B cell (primary cell): ENCODE measurements around the gene RPL19. TPM values are rescaled to one million over a fixed set of nuclear protein-coding genes. Genes with fewer than 3 reads are reported as not detected.
A peak's percentile ranks its signal among the peaks of the same experiment; 100 is the strongest.

Experiments used
- ATAC-seq: fragments of 200-7000 bp; cut with Tn5 transposase; one replicate; pipeline ENCODE4 v1.10.0; 2021; ENCODE audit warnings: low read depth, mild to moderate bottlenecking, moderate number of reproducible peaks, moderate library complexity
- CTCF ChIA-PET: fragments of 350-600 bp; sonication (Branson Sonifier 250); formaldehyde crosslinking; loops from one replicate; lab custom pipeline; 2021; ENCODE audit warnings: antibody characterized with exemption, inconsistent platforms; lab: Charles Lee
- POLR2A ChIA-PET: fragments of 350-600 bp; sonication (Branson Sonifier 250); formaldehyde crosslinking; loops from one replicate; lab custom pipeline; 2021; ENCODE audit warnings: antibody characterized with exemption; lab: Charles Lee
- DNase-seq: peaks from one replicate; pipeline ENCODE4 v3.0.0; 2013
- H2AFZ ChIP-seq: 2 replicates; pipeline ENCODE4 v1.6.1; 2012; ENCODE audit warnings: mild to moderate bottlenecking, low read depth, low read length; ENCODE audit not compliant: insufficient read depth, poor library complexity, severe bottlenecking
- H3K27ac ChIP-seq, 2 donors: 1 replicate in 1 of 2; 2 replicates in 1 of 2; pipeline ENCODE4 v1.5.1; 2012 to 2013; ENCODE audit warnings: low read length in 2 of 2, mild to moderate bottlenecking in 2 of 2, moderate library complexity in 1 of 2
- H3K27me3 ChIP-seq, 4 experiments: fragments of 200-600 bp in 1 of 4; sonication (generic) in 1 of 4; replicated peaks in 1 of 4; 1 replicate in 2 of 4; 2 replicates in 2 of 4; pipeline versions ENCODE4 v1.6.1 to v1.7.0; 2013 to 2016; ENCODE audit warnings: low read length in 3 of 4, mild to moderate bottlenecking in 2 of 4, mixed read lengths in 1 of 4, moderate library complexity in 1 of 4; ENCODE audit not compliant: insufficient read depth in 4 of 4, control insufficient read depth in 3 of 4; ENCODE audit errors: control extremely low read depth in 1 of 4
- H3K36me3 ChIP-seq, 2 experiments: replicated peaks in 1 of 2; 1 replicate in 1 of 2; 2 replicates in 1 of 2; pipeline versions ENCODE4 v1.6.1 to v1.7.1; 2013; ENCODE audit warnings: low read length in 1 of 2; ENCODE audit not compliant: insufficient read depth in 2 of 2, control insufficient read depth in 1 of 2; ENCODE audit errors: control extremely low read depth in 1 of 2, extremely low read depth in 1 of 2
- H3K4me1 ChIP-seq, 2 donors: fragments of 200-600 bp in 1 of 2; sonication (generic) in 1 of 2; 1 replicate in 1 of 2; 2 replicates in 1 of 2; pipeline versions ENCODE4 v1.5.1 to v1.6.1; 2013 to 2017; ENCODE audit warnings: low read length in 2 of 2; ENCODE audit not compliant: control insufficient read depth in 2 of 2, insufficient read depth in 2 of 2
- H3K4me2 ChIP-seq: replicated peaks from 2 replicates; pipeline ENCODE3; 2012; ENCODE audit warnings: mild to moderate bottlenecking, low read depth, low read length; ENCODE audit not compliant: poor library complexity, severe bottlenecking
- H3K4me3 ChIP-seq, 5 experiments: fragments of 200-600 bp in 1 of 5; sonication (generic) in 1 of 5; 1 replicate in 3 of 5; 2 replicates in 2 of 5; pipeline versions ENCODE4 v1.5.1 to v1.7.0; 2011 to 2016; ENCODE audit warnings: low read length in 4 of 5, mild to moderate bottlenecking in 4 of 5, low read depth in 2 of 5, control low read depth in 1 of 5, moderate library complexity in 1 of 5; ENCODE audit not compliant: insufficient read depth in 1 of 5; ENCODE audit errors: control extremely low read depth in 1 of 5, extremely low read depth in 1 of 5
- H3K79me2 ChIP-seq: fragments of 200-600 bp; sonication (generic); one replicate; pipeline ENCODE4 v1.6.0; 2016; ENCODE audit warnings: low read length; ENCODE audit not compliant: control insufficient read depth, insufficient read depth
- H3K9ac ChIP-seq: fragments of 200-600 bp; sonication (generic); 2 replicates; pipeline ENCODE4 v1.6.1; 2017; ENCODE audit warnings: mild to moderate bottlenecking, low read length, moderate library complexity
- H3K9me3 ChIP-seq, 3 donors: one replicate each; pipeline versions ENCODE4 v1.6.1 to v1.7.1; 2013; ENCODE audit warnings: low read length in 2 of 3; ENCODE audit not compliant: control insufficient read depth in 2 of 3, insufficient read depth in 1 of 3; ENCODE audit errors: control extremely low read depth in 1 of 3
- H4K20me1 ChIP-seq: 2 replicates; pipeline ENCODE4 v1.6.0; 2012; ENCODE audit warnings: mild to moderate bottlenecking, low read length; ENCODE audit not compliant: insufficient read depth, control insufficient read depth, poor library complexity, severe bottlenecking
- H3K27ac Mint-ChIP-seq: one replicate; pipeline ENCODE4 v1.8.0; 2021; ENCODE audit warnings: mixed read lengths
- H3K27me3 Mint-ChIP-seq: one replicate; pipeline ENCODE4 v1.8.0; 2021; ENCODE audit warnings: mixed read lengths
- H3K4me1 Mint-ChIP-seq: one replicate; pipeline ENCODE4 v1.8.0; 2021; ENCODE audit warnings: mixed read lengths
- H3K4me3 Mint-ChIP-seq: one replicate; pipeline ENCODE4 v1.8.0; 2021; ENCODE audit warnings: mixed read lengths
- H3K9me3 Mint-ChIP-seq: one replicate; pipeline ENCODE4 v1.8.0; 2022; ENCODE audit warnings: mixed read lengths; ENCODE audit not compliant: insufficient read depth
- EZH2 ChIP-seq: IDR thresholded peaks from 2 replicates; pipeline ENCODE4 v1.6.1; 2012; ENCODE audit warnings: borderline replicate concordance, low read depth, mild to moderate bottlenecking, moderate library complexity, low read length; ENCODE audit not compliant: insufficient read depth, poor library complexity, severe bottlenecking
- WGBS: methylation state at CpG from one replicate; pipeline ENCODE4 v1.1.5; 2013; ENCODE audit warnings: missing lambda C conversion rate; ENCODE audit not compliant: insufficient coverage; 5-methylcytosine and 5-hydroxymethylcytosine counted together
- intact Hi-C: fragments of 100-400 bp; cut with micrococcal nuclease; formaldehyde crosslinking; loops from one replicate; pipeline ENCODE4 v1.10.0; 2022
- polyA minus RNA-seq: library from RNA; depleted of rRNA, polyadenylated mRNA; stranded (reverse); fragments of >200 nt; gene quantifications from 2 replicates; pipeline ENCODE4 v1.2.3, GENCODE V29; 2012
- polyA plus RNA-seq: library from polyadenylated mRNA; depleted of rRNA; stranded (reverse); fragments of >200 nt; gene quantifications from 2 replicates; pipeline ENCODE4 v1.2.3, GENCODE V29; 2012
- total RNA-seq, 2 donors: library from RNA; stranded (reverse); fragments of 120-200 nt in 1 of 2; gene quantifications; 1 replicate in 1 of 2; 2 replicates in 1 of 2; pipeline versions ENCODE4 v1.2.3 to v1.2.4, GENCODE V29; 2013 to 2022
- TF ChIP-seq, protein P1 (sequence below): fragments of 200-600 bp; IDR thresholded peaks from one replicate; pipeline ENCODE4 v1.8.0; 2022; ENCODE audit warnings: antibody characterized with exemption, mild to moderate bottlenecking

Gene RPL19
- total RNA-seq, result 3,013 and 3,233 TPM in 2 replicates
- total RNA-seq (2013), result 6,560 TPM
- polyA plus RNA-seq, result 3,041 and 3,552 TPM in 2 replicates
- polyA minus RNA-seq, result 2,838 and 3,421 TPM in 2 replicates

DNA sequence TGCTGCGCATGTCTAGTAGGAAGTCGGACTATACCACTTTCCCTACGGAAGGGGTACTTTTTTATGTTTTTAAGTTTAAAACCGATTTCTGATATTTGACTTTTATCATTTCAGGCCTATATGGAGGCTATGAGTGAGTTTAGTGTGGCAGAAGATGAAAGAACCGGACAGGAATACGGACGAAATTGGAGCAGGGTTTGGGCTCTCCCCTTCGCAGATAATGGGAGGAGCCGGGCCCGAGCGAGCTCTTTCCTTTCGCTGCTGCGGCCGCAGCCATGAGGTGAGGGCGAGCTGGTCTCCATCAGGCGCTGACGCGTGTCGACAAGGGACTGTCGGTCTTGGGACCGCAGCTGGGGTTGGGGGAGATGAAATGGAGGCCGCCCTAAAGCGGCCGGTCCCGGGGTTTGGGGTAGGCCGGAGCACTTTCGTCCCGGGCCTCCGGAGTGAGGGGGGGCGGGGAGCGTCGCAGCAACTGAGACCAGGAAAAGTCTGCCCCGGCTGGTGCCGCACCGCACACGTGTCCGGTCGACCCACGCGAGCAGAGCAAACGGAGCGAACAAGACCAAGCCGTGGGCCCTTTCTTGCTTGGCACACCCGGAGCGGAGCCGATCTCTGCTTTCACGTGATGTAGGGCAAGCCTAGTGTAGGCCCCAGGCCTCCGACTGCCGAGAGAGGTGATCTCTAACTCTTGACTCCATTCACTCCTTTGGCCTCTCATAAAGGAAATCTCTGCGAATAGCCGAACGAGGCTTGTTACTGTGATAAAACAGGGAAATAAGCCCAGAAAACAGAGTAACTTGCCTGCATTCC is at the start of gene RPL19:
TSS of gene RPL19 (plus strand) at position 214 of the 810 bp plus-strand sequence. CDS start at position 276, 62 bp downstream.
- ChIA-PET POLR2A (interaction anchor here (0.6 to 1.9 kb wide), 16 partner anchors 9 to 530 kb away, joined by 3 to 19 read pairs (median 5); partner anchors contain the start of genes CDK12, LASP1, MIEN1 and RPL23), CTCF (interaction anchor here (1.0 to 18.9 kb wide), 8 partner anchors 9 to 217 kb away, joined by 3 to 707 read pairs (median 11); no protein-coding TSS in a partner anchor)
- Mint-ChIP-seq H3K27me3 (no peaks in the 10 kb centered on the region), H3K27ac (peak within 1 kb of the TSS; percentile 100), H3K4me3 (peak within 1 kb of the TSS; percentile 89), H3K9me3 (no peaks in the 10 kb centered on the region), H3K4me1 (peaks cover 57% of the 10 kb centered on the region)
- WGBS, result under 1% methylated on average over 40 of the region's 52 CpGs
- H3K4me3 ChIP-seq, result peak within 1 kb of the TSS; percentile 78 to 100 (median 95)
- TF ChIP-seq EZH2, result no peak
- TF ChIP-seq, protein P1, sequence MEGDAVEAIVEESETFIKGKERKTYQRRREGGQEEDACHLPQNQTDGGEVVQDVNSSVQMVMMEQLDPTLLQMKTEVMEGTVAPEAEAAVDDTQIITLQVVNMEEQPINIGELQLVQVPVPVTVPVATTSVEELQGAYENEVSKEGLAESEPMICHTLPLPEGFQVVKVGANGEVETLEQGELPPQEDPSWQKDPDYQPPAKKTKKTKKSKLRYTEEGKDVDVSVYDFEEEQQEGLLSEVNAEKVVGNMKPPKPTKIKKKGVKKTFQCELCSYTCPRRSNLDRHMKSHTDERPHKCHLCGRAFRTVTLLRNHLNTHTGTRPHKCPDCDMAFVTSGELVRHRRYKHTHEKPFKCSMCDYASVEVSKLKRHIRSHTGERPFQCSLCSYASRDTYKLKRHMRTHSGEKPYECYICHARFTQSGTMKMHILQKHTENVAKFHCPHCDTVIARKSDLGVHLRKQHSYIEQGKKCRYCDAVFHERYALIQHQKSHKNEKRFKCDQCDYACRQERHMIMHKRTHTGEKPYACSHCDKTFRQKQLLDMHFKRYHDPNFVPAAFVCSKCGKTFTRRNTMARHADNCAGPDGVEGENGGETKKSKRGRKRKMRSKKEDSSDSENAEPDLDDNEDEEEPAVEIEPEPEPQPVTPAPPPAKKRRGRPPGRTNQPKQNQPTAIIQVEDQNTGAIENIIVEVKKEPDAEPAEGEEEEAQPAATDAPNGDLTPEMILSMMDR, result no peak
- H3K4me1 ChIP-seq, result peaks cover 37 to 61% of the 10 kb centered on the region in 2 donors
- intact Hi-C loops, result loop anchor here (1.0 to 10.0 kb wide), 2 partner anchors 9 to 205 kb away; partner anchors contain the start of gene FBXL20
- peak within 1 kb of the TSS; percentile 74 for H2AFZ ChIP-seq
- peak within 1 kb of the TSS; percentile 91 for H3K9ac ChIP-seq
- DNase-seq, result peak; percentile 95
- peak; percentile 82 for ATAC-seq
- H3K36me3 ChIP-seq, result peaks cover 4 to 41% of the 10 kb centered on the region in 2 experiments
- H3K79me2 ChIP-seq, result peaks cover 20% of the 10 kb centered on the region
- H3K9me3 ChIP-seq, result no peaks in the 10 kb centered on the region
- peaks cover 38% of the 10 kb centered on the region for H4K20me1 ChIP-seq
- H3K4me2 ChIP-seq, result peak within 1 kb of the TSS; percentile 83
- peak within 1 kb of the TSS; percentile 89 to 99 for H3K27ac ChIP-seq
- H3K27me3 ChIP-seq, result no peaks in the 10 kb centered on the region
